Lower leg skin (tissue), 4 donors: ENCODE data around the gene CARD10. TPM values are rescaled to one million over a fixed set of nuclear protein-coding genes. Genes with fewer than 3 reads are reported as not detected.
A peak's percentile ranks its signal among the peaks of the same experiment; 100 is the strongest.

Experiments used
- DNase-seq, 2 donors: peaks; one replicate each; pipeline ENCODE4 v3.0.0-alpha.2; 2019; ENCODE audit warnings: low spot score in 2 of 2
- H3K4me3 ChIP-seq: fragments of 200-600 bp; sonication (generic); 2 replicates; pipeline ENCODE4 v1.5.1; 2017; ENCODE audit warnings: mild to moderate bottlenecking, low read depth; ENCODE audit not compliant: poor library complexity, severe bottlenecking
- CTCF ChIP-seq, 3 donors: fragments of 450-650 bp; IDR thresholded peaks; one replicate each; pipeline ENCODE4 v1.5.1; 2016; ENCODE audit warnings: antibody characterized with exemption in 3 of 3, mild to moderate bottlenecking in 3 of 3, moderate library complexity in 2 of 3
- POLR2A ChIP-seq, 2 donors: fragments of 450-650 bp; IDR thresholded peaks; one replicate each; pipeline ENCODE4 v1.6.1; 2016 to 2017; ENCODE audit warnings: antibody characterized with exemption in 2 of 2, mild to moderate bottlenecking in 1 of 2, moderate library complexity in 1 of 2
- WGBS, 2 donors: methylation state at CpG; one replicate each; pipeline ENCODE4 v1.1.5; 2018; 5-methylcytosine and 5-hydroxymethylcytosine counted together
- intact Hi-C: fragments of 100-400 bp; cut with DNase I; formaldehyde crosslinking; loops from one replicate; pipeline ENCODE4 v1.15.0; 2023; ENCODE audit warnings: low total_unique reads
- total RNA-seq, 4 donors: library from RNA; depleted of rRNA; stranded (reverse); fragments of >200 nt; gene quantifications; one replicate each; pipeline ENCODE4 v1.1.0, GENCODE V29; 2016

Gene CARD10
- total RNA-seq, 4 donors from 2014 or later: 13.2 to 22.5 (median 18.6) TPM

GRCh38 chr22:37462436-37462835 is 56.8 kb downstream of the CARD10 start:
- WGBS, 2 donors: 60 to 68% methylated on average over 5 of the region's 5 CpGs
- H3K4me3 ChIP-seq: no peak overlapping the region
- intact Hi-C loops: no loop called here
- no peak for TF ChIP-seq CTCF (IDR thresholded peaks at IDR 0.05)
- no peak for TF ChIP-seq POLR2A (IDR thresholded peaks at IDR 0.05)
- DNase-seq: no peak

GRCh38 chr22:37461961-37462360 is 57.3 kb downstream of the CARD10 start:
- no peak for DNase-seq
- 30 to 42% methylated on average over 6 of the region's 6 CpGs for WGBS, 2 donors
- intact Hi-C loops: no loop called here
- H3K4me3 ChIP-seq: no peak overlapping the region
- TF ChIP-seq CTCF (IDR thresholded peaks at IDR 0.05): no peak
- no peak for TF ChIP-seq POLR2A (IDR thresholded peaks at IDR 0.05)

- 83 to 84% methylated on average over 3 of the region's 3 CpGs for WGBS, 2 donors
- intact Hi-C loops: no loop called here
- TF ChIP-seq POLR2A (IDR thresholded peaks at IDR 0.05): no peak
- TF ChIP-seq CTCF (IDR thresholded peaks at IDR 0.05): no peak
- no peak overlapping the region for H3K4me3 ChIP-seq
- DNase-seq: no peak
These were observed 58.5 kb downstream of the CARD10 start for GRCh38 chr22:37460684-37461083.

- H3K4me3 ChIP-seq: no peak overlapping the region
- TF ChIP-seq POLR2A (IDR thresholded peaks at IDR 0.05) (no peak), CTCF (IDR thresholded peaks at IDR 0.05) (no peak)
- 66 to 69% methylated on average over 9 of the region's 9 CpGs for WGBS, 2 donors
These were observed 60.0 kb downstream of the CARD10 start for GRCh38 chr22:37459206-37459605.

GRCh38 chr22:37457093-37457893 is 61.9 kb downstream of the CARD10 start:
- peak; percentile 41 to 92 for DNase-seq
- H3K4me3 ChIP-seq: no peak overlapping the region
- TF ChIP-seq CTCF (IDR thresholded peaks at IDR 0.05) (peak in 1 of 3 donors; percentile 42), POLR2A (IDR thresholded peaks at IDR 0.05) (no peak)
- intact Hi-C loops: loop anchor here (2.0 kb wide), 1 partner anchor 140 kb away; no protein-coding TSS in a partner anchor
- WGBS, 2 donors: 32 to 38% methylated on average over 4 of the region's 4 CpGs

More at GRCh38 chr22:37459206-37459605, 60.0 kb downstream of the CARD10 start:
- intact Hi-C loops: no loop called here
- DNase-seq: no peak
